Measurements from ENCODE around the gene LHFPL6.

The LHFPL6 gene

DNA sequence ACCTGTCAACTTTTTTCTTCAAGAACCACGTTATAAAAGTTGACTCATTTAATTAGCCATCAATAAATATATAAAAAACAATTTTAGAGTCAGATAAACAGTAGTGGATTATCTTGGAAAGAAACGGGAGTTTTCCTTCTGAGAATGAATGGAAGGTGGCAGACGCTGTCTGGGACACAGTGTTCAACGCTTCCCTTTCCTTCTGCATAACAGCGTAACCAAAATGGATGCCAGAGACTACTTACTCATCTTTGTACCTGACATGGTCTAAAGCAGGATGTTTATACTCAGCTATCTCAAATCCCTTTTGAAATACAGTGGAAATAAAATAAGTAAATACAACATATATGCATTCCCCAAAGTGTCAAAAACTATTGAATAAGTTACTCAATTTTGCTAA is 195.2 kb downstream of the LHFPL6 start:
- no peak for DNase-seq

DNA sequence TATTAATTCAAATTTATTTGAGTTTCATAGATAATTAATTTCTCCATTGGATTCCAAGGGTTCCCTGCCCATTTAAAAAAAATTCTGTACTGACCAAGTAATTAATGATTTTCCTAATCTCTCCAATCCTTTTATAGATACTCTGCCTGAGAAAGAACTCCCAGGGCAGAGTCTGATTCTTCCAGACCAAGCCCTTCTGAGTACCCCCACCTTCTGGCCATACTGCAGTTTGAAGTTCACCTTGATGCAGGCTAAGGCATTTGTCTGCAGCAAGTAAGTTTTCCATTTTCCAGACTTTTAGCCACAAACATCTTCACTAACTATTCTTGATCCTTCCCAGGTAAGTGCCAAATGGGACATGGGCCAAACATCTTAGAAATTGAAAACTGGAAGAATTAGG is 195.9 kb downstream of the LHFPL6 start:
- DNase-seq = no peak

DNA sequence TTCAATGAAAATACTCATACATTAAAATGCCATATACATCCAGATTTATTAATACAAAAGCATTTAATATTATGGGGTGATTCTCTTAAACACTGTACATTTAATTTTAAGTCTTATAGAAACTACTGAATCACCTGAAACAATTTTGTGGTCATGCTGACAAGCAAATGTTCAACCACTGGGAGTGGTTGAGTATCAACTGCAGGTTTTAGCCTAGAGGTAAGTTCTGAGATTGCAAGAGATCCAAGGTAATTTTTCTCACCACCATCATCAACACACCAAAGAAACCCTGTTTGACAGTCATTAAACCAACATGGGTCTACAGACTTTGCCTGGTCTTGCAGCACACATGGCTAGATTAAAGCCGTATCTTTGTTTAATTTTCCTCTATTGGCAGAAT is 196.3 kb downstream of the LHFPL6 start:
- DNase-seq = no peak

DNA sequence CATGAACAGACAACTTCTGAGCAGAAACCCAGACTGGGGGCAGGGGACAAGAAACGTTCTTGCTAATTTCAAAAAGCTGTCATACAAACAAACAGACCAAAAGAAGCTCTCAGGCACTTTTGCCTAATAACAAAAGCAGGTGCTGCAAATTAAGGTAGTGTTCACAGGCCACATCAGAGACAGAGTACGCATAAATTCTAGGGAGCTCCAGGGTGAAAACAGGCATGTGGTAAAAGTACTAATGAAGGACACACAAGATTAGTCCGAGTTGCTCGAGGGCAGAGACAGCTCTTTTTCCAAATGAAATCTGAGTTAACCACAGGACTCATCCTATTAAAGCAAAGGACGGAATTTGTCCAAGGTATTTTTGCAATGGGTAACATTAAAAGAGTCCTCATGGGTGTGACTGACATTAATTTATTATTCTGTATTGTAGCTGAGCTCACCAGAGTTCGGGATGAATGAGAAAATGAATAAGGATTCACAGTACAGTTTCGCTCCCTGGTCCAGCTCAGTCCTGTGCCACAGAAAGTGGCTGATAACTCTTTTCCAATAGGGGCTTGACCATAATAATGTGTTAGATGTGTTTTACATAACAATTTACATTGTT is 197.3 kb downstream of the LHFPL6 start:
- no peak for DNase-seq

DNA sequence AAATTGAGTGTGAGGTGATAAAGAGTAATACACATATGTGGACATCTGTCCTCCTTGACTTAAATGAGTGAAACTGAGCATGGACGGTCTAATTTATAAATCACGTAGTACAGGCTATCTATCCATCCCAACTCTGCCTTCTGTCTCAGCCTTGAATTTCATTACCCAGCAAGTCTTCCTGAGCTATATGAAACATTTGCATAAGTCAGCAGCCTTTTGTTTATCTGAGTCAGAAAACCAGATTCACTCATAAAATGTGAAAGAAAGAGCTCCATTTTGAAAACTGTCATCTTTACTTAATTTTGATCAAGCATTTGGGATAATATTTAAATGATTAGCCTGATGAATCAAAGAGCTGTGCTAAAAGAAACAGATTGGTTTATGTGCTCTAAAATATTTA is 197.9 kb downstream of the LHFPL6 start:
- DNase-seq = no peak

DNA sequence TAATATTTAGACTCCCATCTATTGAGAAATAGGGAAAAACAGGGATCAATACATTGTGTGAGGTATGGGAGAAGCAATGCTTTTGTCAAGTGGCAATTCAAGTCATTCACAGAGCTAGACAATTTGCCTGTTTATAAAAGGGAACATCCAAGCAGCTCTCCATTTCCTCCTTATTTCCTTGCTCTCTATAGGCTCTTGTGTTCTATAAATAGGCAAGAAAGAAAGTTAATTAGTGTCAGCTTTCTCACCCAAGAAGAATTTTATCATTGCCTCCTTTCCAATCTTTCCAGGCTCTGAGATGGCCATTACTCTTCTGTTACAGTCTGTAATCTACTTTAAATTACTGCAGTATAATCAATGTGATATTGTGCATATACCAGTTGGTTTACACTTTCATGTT is 199.9 kb downstream of the LHFPL6 start:
- DNase-seq = no peak

DNA sequence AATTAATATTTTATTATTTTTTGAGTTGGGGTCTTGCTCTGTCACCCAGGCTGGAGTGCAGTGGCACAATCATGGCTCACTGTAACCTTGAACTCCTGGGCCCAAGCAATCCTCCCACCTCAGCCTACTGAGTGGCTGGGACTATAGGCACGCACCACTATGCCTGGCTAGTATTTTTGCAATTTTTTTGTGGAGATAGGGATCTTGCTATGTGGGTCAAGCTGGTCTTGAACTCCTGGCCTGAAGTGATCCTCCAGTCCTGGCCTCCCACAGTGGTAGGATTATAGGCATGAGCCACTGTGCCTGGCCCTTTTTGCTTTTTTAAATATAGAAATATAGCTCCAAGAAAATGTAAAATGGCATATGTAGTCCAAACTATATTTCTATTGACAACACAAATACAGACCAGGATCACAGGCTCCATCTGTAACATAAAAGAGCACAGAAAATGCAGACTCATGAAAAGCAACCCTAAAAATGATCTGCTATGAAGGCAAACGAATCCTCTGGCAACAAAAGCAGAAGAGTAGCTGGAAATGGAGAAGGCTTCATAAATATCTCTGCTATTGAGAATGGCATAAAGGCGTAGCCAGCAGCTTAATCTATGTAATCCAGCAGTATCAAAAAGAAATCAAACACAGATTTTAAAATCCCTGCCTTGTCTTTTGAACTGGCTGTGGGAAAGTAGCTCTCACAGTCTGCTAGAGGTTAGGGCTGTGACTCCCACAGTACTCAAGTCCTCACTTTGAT is 200.6 kb downstream of the LHFPL6 start:
- no peak for DNase-seq

DNA sequence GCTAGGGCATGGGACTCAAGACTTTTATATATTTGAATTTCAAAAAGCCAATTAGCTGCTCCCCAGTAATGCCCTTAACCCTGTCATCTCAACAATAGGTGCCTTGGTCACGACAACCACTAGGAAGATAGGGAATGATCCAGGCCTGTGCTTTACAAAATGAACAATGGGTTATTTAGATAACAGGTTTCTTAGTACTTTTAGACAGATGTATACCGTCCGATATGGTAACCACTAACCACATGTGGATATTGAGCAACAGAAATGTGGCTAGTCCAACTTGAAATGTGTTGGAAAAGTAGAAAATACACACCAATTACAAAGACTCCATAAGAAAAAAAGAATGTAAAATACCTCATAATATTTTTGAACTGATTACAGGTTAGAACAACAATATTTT is 201.2 kb downstream of the LHFPL6 start:
- no peak for DNase-seq

DNA sequence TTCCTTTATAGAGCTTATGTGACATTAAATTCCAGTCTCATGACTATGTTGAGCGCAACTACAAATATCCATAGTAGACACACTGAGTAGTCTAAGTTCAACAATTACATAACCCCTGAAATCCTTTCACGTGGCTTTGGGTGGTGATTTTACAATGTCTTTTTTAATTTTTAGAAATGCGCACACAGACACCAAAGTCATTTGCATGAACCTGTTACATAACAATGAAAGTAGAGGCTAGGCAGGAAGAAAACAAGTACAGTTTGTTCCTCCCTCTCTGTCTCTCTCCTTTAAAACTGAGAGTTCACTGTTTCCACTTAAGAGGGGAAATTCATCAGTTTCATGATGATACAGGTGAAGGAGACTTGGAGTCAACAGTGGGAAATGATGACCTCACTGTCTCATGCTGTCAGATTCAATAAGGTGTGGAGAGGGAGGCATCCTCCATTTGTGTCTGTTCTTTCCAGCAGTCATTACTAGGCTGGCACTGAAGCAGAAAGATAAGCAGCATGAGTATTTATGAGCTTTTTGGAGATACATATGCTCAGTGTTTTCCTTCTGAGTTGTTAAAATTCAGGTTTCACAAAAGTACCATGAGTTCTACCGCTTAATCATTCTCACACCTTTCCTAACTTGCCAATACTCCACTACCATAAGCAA is 201.8 kb downstream of the LHFPL6 start:
- DNase-seq = no peak

DNA sequence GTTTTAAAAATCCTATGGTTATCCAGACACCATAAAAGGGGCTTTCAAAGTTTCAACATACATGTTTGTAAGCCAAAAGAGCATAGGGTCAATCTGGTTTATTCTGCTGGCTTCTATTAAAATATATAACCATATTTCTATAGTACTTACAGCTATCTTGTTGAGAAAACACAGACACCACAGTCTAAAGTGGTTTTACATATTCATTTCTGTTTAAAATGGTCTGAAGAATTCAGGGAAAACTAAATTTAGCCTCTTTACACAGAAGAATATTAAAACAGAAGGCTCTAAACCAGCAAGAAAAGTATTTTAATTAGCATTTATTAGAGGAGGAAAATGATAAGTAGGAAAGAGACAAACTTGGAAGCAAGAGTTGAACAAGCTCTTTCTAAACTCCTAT is 203.9 kb downstream of the LHFPL6 start:
- DNase-seq = no peak

DNA sequence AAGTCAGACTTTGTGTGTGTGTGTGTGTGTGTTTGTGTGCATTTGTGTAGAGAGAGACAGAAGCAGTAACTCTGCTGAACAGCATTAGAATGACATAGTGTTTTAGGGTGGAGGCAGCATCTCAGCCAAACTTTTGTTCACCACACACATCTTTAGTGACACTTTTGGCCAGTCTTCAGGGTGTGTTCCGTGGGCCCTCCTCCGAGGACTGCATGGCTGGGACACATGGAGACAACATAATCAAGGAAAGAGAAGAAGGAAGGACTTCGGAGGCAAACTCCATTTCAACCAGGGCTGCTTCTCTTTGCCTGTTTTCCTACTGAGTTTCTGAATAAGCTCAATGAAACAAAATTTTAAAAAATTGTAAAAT is 205.1 kb downstream of the LHFPL6 start:
- no peak for DNase-seq

DNA sequence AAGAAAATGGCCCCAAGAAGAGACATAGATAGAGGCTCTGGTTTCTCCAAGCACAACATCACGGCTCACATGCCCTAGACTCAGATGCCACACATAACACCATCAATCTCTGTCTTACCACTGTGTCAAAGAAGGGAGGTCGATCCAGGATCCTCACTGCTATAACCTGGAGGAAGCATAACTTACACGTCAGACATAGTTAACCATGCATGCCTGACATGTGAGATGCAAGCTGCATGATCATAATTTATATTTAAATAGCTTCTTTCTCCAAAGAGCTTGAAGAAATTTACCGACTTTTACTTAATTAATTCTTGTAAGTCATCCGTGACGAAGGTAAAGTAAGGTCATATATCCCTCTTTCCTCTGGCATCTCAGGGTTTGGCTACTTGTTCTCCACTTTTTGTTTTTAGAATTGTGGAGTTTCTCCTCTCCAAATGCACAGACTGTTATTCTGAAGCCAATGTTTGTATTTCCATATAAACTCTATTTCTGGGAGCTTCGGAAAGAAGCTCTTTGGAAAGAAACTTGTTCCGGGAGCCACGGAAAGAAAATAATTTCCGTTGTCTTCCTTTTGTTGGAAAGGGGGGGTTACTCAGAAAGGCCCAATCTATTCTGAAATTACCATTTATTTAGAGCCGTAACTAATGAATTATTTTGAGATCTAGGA is 205.6 kb downstream of the LHFPL6 start:
- no peak for DNase-seq

DNA sequence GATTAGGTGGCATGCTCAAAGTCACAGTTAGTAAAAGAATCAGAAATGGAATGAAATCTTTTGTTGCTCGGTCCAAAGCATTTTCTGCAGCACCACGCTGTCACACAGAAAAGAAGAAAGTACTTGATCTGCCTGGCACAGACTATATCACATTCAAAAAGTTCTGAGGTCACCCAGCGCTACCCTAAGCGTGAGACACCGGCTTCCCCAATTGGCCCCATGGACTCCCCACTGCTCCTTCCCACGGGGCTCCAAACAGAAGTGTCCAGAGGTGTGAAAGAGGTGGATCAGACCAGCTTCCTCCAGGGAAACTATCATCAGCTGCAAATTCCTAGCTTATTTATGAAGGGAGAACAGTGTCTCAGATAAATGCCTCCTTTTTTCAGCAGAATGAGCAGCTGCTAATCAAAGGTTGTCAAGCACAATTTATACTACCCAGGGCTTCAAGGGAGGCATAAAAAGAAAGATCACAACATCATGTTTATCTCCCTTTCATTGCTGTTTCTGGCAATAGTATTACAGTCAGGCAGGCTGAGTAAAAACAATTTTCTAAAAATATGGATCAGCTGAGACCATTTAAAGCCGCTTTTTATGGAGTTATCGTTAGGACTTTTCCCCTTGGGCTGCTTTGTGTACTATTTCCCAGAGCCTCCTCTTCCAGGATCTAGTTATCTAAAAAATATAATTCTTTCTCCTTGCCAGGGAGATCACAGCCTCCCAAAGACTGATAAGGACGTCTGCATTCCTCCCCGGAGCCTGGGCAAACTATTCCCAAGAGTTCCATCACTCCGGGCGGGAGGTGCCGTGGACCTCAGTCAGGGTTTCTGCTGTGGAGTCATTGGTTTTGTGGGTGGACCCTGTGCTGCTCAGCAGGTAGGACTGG is 208.0 kb downstream of the LHFPL6 start:
- DNase-seq = no peak

DNA sequence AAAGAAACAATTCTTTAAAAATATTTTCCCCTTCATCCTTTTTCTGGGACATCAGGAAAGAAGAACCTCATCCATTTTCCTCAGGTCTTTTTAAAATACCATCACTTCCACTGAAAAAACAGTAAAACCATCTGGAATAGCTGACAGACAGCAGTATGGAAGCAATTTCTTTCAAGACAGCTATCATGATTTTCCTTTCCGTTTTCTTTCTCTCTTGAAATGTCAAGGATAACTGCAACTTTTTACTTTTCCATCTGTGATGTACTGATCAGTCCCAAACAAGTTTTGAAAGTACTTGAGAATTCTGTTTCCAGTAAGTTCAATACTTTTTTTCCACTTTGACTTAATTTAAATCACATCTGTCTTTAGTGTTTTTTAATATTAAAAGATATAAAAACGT is 211.2 kb downstream of the LHFPL6 start:
- DNase-seq = no peak

DNA sequence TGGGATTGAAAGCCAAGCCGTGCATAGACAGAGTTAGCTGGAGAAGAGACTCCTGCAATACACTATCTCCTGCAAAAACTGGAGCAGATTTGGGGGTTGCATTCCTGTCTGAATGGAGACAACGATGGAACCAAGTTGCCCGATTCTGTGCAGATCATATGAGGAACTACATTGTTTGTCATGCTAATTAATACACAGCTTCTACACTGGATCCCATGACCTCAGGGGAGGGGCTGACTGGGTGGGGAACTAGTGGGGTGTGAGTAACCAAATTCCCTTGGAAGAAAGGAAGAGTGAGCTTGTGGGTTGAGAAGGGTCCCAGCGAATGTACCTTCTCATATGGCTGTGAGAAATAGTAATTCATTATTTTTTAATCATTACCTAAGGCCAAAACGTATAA is 214.0 kb downstream of the LHFPL6 start:
- no peak for DNase-seq

DNA sequence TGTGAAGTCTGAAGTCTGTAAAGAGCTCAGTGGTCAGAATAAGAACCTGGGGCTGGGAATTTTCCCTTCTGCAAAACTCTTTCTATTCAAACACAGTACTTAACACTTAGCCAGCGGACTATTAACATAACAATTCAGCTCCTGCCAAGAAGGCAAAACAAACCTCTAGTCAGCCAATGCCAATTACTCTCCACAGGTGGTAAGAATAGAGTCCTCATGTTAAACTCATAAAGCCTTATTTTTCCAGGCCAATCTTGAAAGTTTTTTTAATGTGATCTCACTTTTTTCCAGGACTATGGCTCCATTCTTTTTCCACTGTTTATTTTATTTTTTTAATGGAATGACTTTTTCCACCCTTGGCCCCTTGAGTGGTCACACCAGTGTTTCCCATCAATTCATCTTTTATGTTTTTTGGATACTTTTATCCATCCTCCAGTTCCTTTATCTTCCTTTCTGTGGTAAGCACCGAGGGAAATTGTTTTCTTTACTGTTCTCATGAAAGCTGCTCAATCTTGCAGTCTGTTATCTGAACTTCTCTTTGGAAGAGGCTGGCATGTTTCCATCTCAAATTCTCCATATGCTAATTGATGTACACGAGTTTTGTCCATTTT is 217.3 kb downstream of the LHFPL6 start:
- DNase-seq = no peak

DNA sequence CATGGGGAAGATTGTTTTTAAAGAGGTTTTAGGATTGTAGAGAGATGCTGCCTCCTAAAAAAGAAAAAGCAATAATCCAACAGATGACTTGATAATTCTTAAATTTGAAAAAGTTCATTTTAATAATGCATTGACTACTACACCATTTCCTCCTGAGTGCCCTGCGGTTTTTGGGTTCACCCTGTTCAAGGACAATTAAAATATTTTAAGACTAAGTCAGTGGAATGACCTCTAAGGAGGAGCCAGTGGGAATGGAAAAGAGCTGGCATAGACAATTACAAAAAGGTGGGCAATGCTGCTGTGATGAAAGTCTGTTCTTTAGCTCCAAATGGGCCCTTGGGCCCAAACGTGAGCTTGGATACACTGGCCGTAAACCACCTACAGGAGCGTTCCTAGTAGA is 217.8 kb downstream of the LHFPL6 start:
- no peak for DNase-seq

DNA sequence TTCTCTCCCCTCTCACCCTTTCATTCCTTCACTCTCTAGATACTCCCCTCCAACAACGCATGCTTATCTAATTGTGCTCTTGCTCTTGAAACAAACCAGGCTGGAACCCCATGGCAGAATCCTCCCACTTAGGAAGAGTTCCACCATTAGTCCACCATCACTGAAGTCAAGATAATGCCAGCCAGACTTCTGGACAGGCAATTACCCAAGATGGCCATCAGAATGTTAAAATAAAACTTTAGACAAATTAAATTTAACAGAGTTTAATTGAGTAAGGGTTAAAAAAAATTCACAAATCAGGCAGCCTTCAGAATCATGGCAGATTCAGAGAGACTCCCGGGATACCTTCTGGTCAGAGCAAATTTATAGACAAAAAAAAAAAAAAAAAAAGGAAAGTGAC is 221.5 kb downstream of the LHFPL6 start:
- DNase-seq = no peak

DNA sequence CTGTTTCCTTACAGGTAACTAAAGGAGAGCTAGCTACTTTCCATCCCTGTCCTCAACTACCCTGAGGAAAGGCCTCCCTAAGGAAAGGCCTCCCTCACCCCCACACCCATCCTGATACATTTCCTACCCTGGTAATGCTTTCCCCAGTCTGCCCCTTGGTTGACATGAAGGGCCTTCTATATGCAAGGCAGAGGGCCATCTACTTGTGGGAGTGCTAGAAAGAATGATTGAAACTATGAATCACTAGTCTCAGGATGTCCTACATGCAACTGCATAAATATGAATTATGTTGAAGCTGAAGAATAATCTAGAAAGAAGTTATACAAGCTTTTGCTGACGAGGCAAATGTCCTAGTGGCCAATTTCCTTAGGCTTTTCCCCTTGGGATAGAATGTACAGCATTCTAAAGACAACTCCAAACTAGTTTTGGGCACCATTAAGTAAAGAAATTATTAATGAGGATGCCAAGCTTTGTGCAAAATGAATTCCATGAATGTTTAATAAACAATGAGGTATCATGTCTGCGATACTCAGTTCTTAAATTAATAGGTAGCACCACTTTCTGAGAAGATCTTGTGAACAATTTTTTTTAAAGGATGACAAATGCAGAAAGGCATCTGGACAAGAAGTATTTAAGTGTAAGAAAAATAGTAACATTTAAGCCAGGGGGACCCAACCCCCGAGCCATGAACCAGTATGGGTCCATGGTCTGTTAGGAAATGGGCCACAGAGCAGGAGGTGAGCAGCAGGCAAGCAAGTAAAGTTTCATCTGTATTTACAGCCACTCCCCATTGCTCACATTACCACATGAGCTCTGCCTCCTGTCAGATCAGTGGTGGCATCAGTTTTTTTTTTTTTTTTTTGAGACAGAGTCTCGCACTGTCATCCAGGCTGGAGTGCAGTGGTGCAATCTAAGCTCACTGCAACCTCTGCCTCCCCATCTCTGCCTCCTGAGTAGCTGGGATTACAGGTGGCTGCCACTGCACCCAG is 223.0 kb downstream of the LHFPL6 start:
- peak; percentile 37 for DNase-seq

DNA sequence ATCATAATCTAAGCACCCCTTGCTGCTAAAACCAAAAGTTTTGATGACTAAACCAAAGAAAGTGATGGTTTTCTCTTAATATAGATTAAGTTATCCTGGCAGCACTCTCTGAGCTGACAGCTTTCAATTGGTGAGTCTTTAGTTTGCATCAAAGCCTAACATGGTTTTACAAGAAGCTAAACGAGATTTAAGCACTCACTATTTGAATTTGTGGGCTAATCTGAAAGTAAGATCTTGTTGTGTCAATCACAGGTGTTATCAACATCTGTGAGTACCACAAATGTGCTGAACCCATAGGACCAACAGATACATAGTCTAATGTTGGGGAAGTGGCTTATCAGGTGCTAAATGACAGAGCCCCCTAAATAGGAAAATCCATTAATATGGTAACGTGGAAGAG is 223.9 kb downstream of the LHFPL6 start:
- DNase-seq = no peak

DNA sequence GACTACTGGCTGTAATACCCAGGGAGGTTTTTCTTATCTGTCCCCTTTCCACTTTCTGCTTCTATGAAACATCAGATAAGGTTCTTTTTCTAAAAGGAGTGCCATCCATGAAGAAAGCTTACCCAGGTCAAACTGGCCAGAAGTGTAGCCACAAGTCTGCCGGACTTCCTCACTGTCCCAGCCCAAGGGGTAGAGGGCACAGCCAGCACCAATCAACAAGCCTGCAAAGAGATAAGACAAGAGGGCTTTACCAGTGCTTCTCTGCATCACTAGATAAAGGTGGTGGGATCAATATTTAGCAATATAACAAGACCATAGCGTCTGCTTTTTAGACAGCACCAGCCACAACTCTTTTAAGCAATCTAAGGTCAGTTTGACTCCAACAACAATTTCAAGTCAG is 224.7 kb downstream of the LHFPL6 start:
- no peak for DNase-seq

Data from fibroblast of skin of right biceps (primary cell).